Measurements from ENCODE around the gene CTNS.

The CTNS gene

DNA sequence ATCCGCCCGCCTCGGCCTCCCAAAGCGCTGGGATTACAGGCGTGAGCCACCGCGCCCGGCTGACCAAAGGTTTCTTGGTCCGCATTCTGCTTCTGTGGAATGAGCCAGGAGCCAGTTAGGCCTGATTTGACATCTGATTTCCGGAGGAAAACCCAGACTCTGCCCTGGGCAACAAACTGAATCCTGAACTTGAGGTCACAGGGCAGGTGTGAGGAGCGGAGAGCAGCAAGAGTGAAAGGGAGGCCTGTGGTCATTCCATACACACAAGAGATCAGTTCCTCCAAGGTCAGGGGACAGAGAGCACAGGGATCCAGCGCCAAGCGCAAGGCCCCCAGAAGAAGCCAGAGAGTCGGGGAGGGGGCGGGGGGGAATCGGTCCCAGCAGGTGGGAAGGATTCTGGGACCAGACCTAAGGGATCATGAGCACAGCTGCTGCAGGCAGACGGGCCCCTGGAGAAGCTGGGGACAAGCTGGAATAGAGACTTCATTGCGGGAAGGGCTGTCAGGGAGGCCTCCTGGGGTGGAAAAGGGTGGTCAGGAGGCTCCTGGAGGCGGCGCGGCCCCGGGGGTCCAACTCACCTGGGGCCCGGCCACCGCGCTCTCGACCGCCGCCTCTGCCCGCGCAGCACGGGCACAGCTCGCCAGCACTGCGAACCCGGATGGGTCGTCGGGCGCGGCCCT lies 946 bp upstream of the CTNS start:
- H3K14ac ChIP-seq (ENCODE audit: low read length in 2 of 2): peak overlapping the region; percentile 63 to 80
- H3K4me2 ChIP-seq (ENCODE audit: low read length, poor library complexity, severe bottlenecking): peak overlapping the region; percentile 54
- H3K36me3 ChIP-seq (ENCODE audit: control insufficient read depth in 1 of 2, insufficient read depth in 2 of 2, low read depth in 1 of 2, low read length in 2 of 2): peaks cover 15 to 16% of the 10 kb centered on the region in 2 experiments
- peak overlapping the region; percentile 41 for H4K91ac ChIP-seq (ENCODE audit: low read length)
- H3K18ac ChIP-seq (ENCODE audit: low read depth in 1 of 2, low read length in 2 of 2): peak overlapping the region; percentile 50 to 79
- peak overlapping the region; percentile 72 to 84 for H3K4ac ChIP-seq (ENCODE audit: low read depth in 1 of 2, low read length in 2 of 2)
- H2AFZ ChIP-seq (ENCODE audit: low read depth, low read length): peak overlapping the region; percentile 88
- H3K27me3 ChIP-seq (ENCODE audit: control insufficient read depth in 1 of 2, insufficient read depth in 1 of 2, low read length in 2 of 2): no peaks in the 10 kb centered on the region
- H3K79me1 ChIP-seq (replicated peaks; ENCODE audit: low read length, poor library complexity, severe bottlenecking): peaks cover 35% of the 10 kb centered on the region
- H2BK120ac ChIP-seq (ENCODE audit: low read depth, low read length): no peak overlapping the region
- H4K8ac ChIP-seq (ENCODE audit: low read length): peak overlapping the region; percentile 95
- no peak overlapping the region for H2BK15ac ChIP-seq (ENCODE audit: low read depth, poor library complexity, severe bottlenecking)
- peak overlapping the region; percentile 92 to 96 for H3K4me3 ChIP-seq (ENCODE audit: insufficient read depth in 1 of 2, low read depth in 1 of 2, low read length in 2 of 2)
- H3K4me1 ChIP-seq (ENCODE audit: control insufficient read depth, insufficient read depth, low read depth, low read length): peaks cover 13% of the 10 kb centered on the region
- no peaks in the 10 kb centered on the region for H3K9me3 ChIP-seq (ENCODE audit: control insufficient read depth, low read length)
- H3K9ac ChIP-seq (ENCODE audit: low read length): peak overlapping the region; percentile 95
- peak overlapping the region; percentile 44 to 54 for H3K23ac ChIP-seq (ENCODE audit: low read length in 2 of 2)
- no peak overlapping the region for H3K27ac ChIP-seq (ENCODE audit: low read length, poor library complexity, severe bottlenecking)
- H2BK12ac ChIP-seq (ENCODE audit: low read length in 2 of 2): no peak overlapping the region
- WGBS: 44% methylated on average over 22 of the region's 38 CpGs
- DNase-seq: no peak
- H2BK5ac ChIP-seq (ENCODE audit: low read depth, low read length, poor library complexity, severe bottlenecking): no peak overlapping the region
- no peak overlapping the region for H2AK5ac ChIP-seq (ENCODE audit: low read length, severe bottlenecking)

DNA sequence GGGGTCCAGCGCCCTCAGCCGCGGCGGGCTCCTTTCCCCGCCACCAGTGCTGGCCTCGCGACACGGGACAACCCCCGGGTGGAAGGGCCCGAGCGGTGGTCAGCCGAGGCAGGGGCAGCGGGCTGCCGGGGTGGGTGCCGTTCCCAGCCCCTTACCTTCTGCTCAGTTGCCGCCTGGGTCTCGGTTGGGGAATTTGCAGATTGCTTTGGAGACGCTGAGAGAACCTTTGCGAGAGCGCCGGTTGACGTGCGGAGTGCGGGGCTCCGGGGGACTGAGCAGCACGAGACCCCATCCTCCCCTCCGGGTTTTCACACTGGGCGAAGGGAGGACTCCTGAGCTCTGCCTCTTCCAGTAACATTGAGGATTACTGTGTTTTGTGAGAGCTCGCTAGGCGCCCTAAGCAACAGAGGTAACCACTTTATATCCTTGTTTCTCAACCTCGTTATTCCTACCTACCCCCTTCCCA lies 381 bp downstream of the CTNS start:
- H4K8ac ChIP-seq (ENCODE audit: low read length): peak overlapping the region; percentile 57
- 3% methylated on average over 31 of the region's 31 CpGs for WGBS

GRCh38 chr17:3639981-3640596 lies 3.5 kb downstream of the CTNS start:
- no peak for DNase-seq
- Histone ChIP-seq H3K27ac (ENCODE audit: low read length, poor library complexity, severe bottlenecking) (no peak overlapping the region), H3K14ac (ENCODE audit: low read length in 2 of 2) (no peak overlapping the region), H2BK120ac (ENCODE audit: low read depth, low read length) (no peak overlapping the region), H2AK5ac (ENCODE audit: low read length, severe bottlenecking) (no peak overlapping the region), H3K27me3 (ENCODE audit: control insufficient read depth in 1 of 2, insufficient read depth in 1 of 2, low read length in 2 of 2) (no peaks in the 10 kb centered on the region), H3K36me3 (ENCODE audit: control insufficient read depth in 1 of 2, insufficient read depth in 2 of 2, low read depth in 1 of 2, low read length in 2 of 2) (peaks cover 20 to 39% of the 10 kb centered on the region in 2 experiments), H3K23ac (ENCODE audit: low read length in 2 of 2) (no peak overlapping the region), H3K4me1 (ENCODE audit: control insufficient read depth, insufficient read depth, low read depth, low read length) (peaks cover 21% of the 10 kb centered on the region), H3K4ac (ENCODE audit: low read depth in 1 of 2, low read length in 2 of 2) (no peak overlapping the region), H3K79me1 (replicated peaks; ENCODE audit: low read length, poor library complexity, severe bottlenecking) (peaks cover 19% of the 10 kb centered on the region), H4K91ac (ENCODE audit: low read length) (no peak overlapping the region), H4K8ac (ENCODE audit: low read length) (no peak overlapping the region), H2BK5ac (ENCODE audit: low read depth, low read length, poor library complexity, severe bottlenecking) (no peak overlapping the region), H3K18ac (ENCODE audit: low read depth in 1 of 2, low read length in 2 of 2) (no peak overlapping the region), H3K9me3 (ENCODE audit: control insufficient read depth, low read length) (no peaks in the 10 kb centered on the region), H3K9ac (ENCODE audit: low read length) (peak overlapping the region; percentile 60), H3K4me2 (ENCODE audit: low read length, poor library complexity, severe bottlenecking) (no peak overlapping the region), H3K4me3 (ENCODE audit: insufficient read depth in 1 of 2, low read depth in 1 of 2, low read length in 2 of 2) (no peak overlapping the region), H2BK12ac (ENCODE audit: low read length in 2 of 2) (no peak overlapping the region), H2AFZ (ENCODE audit: low read depth, low read length) (no peak overlapping the region), H2BK15ac (ENCODE audit: low read depth, poor library complexity, severe bottlenecking) (no peak overlapping the region)
- WGBS: 76% methylated on average over 7 of the region's 7 CpGs

More for the DNA sequence above, 381 bp downstream of the CTNS start:
- DNase-seq: peak; percentile 26
- Histone ChIP-seq H3K27me3 (ENCODE audit: control insufficient read depth in 1 of 2, insufficient read depth in 1 of 2, low read length in 2 of 2) (no peaks in the 10 kb centered on the region), H3K36me3 (ENCODE audit: control insufficient read depth in 1 of 2, insufficient read depth in 2 of 2, low read depth in 1 of 2, low read length in 2 of 2) (peaks cover 16 to 24% of the 10 kb centered on the region in 2 experiments), H3K4me2 (ENCODE audit: low read length, poor library complexity, severe bottlenecking) (peak overlapping the region; percentile 98), H3K79me1 (replicated peaks; ENCODE audit: low read length, poor library complexity, severe bottlenecking) (peaks cover 31% of the 10 kb centered on the region), H2BK15ac (ENCODE audit: low read depth, poor library complexity, severe bottlenecking) (peak overlapping the region; percentile 46), H3K14ac (ENCODE audit: low read length in 2 of 2) (peak overlapping the region in 1 of 2 experiments; percentile 95), H3K23ac (ENCODE audit: low read length in 2 of 2) (peak overlapping the region in 1 of 2 experiments; percentile 66), H4K91ac (ENCODE audit: low read length) (peak overlapping the region; percentile 83), H2AK5ac (ENCODE audit: low read length, severe bottlenecking) (no peak overlapping the region), H3K4me3 (ENCODE audit: insufficient read depth in 1 of 2, low read depth in 1 of 2, low read length in 2 of 2) (peak overlapping the region; percentile 96 to 98), H3K9me3 (ENCODE audit: control insufficient read depth, low read length) (no peaks in the 10 kb centered on the region), H3K18ac (ENCODE audit: low read depth in 1 of 2, low read length in 2 of 2) (peak overlapping the region; percentile 94 to 96), H2AFZ (ENCODE audit: low read depth, low read length) (peak overlapping the region; percentile 99), H3K4ac (ENCODE audit: low read depth in 1 of 2, low read length in 2 of 2) (peak overlapping the region in 1 of 2 experiments; percentile 56), H3K27ac (ENCODE audit: low read length, poor library complexity, severe bottlenecking) (no peak overlapping the region), H2BK5ac (ENCODE audit: low read depth, low read length, poor library complexity, severe bottlenecking) (peak overlapping the region; percentile 91), H3K4me1 (ENCODE audit: control insufficient read depth, insufficient read depth, low read depth, low read length) (peaks cover 22% of the 10 kb centered on the region), H2BK12ac (ENCODE audit: low read length in 2 of 2) (peak overlapping the region in 1 of 2 experiments; percentile 21), H2BK120ac (ENCODE audit: low read depth, low read length) (peak overlapping the region; percentile 87), H3K9ac (ENCODE audit: low read length) (peak overlapping the region; percentile 95)

- 91% methylated on average over 3 of the region's 3 CpGs for WGBS
Measured at GRCh38 chr17:3641014-3641413, 4.5 kb downstream of the CTNS start.

More at GRCh38 chr17:3641014-3641413, 4.5 kb downstream of the CTNS start:
- Histone ChIP-seq H3K27ac (ENCODE audit: low read length, poor library complexity, severe bottlenecking) (no peak overlapping the region), H3K4me3 (ENCODE audit: insufficient read depth in 1 of 2, low read depth in 1 of 2, low read length in 2 of 2) (no peak overlapping the region), H2BK120ac (ENCODE audit: low read depth, low read length) (no peak overlapping the region), H3K4ac (ENCODE audit: low read depth in 1 of 2, low read length in 2 of 2) (no peak overlapping the region), H3K27me3 (ENCODE audit: control insufficient read depth in 1 of 2, insufficient read depth in 1 of 2, low read length in 2 of 2) (no peaks in the 10 kb centered on the region), H2BK5ac (ENCODE audit: low read depth, low read length, poor library complexity, severe bottlenecking) (no peak overlapping the region), H2AFZ (ENCODE audit: low read depth, low read length) (no peak overlapping the region), H3K9me3 (ENCODE audit: control insufficient read depth, low read length) (no peaks in the 10 kb centered on the region), H3K9ac (ENCODE audit: low read length) (peak overlapping the region; percentile 60), H2BK15ac (ENCODE audit: low read depth, poor library complexity, severe bottlenecking) (no peak overlapping the region), H2AK5ac (ENCODE audit: low read length, severe bottlenecking) (peak overlapping the region; percentile 56), H4K91ac (ENCODE audit: low read length) (no peak overlapping the region), H3K36me3 (ENCODE audit: control insufficient read depth in 1 of 2, insufficient read depth in 2 of 2, low read depth in 1 of 2, low read length in 2 of 2) (peaks cover 27 to 43% of the 10 kb centered on the region in 2 experiments), H3K79me1 (replicated peaks; ENCODE audit: low read length, poor library complexity, severe bottlenecking) (peaks cover 14% of the 10 kb centered on the region), H3K14ac (ENCODE audit: low read length in 2 of 2) (no peak overlapping the region), H3K4me1 (ENCODE audit: control insufficient read depth, insufficient read depth, low read depth, low read length) (peaks cover 19% of the 10 kb centered on the region), H3K23ac (ENCODE audit: low read length in 2 of 2) (peak overlapping the region in 1 of 2 experiments; percentile 26), H3K18ac (ENCODE audit: low read depth in 1 of 2, low read length in 2 of 2) (no peak overlapping the region), H4K8ac (ENCODE audit: low read length) (no peak overlapping the region), H3K4me2 (ENCODE audit: low read length, poor library complexity, severe bottlenecking) (no peak overlapping the region), H2BK12ac (ENCODE audit: low read length in 2 of 2) (no peak overlapping the region)
- DNase-seq: no peak

All from mesenchymal stem cell (in vitro differentiated cells and primary cell).